ENCODE results near the gene EGLN2.

DNA sequence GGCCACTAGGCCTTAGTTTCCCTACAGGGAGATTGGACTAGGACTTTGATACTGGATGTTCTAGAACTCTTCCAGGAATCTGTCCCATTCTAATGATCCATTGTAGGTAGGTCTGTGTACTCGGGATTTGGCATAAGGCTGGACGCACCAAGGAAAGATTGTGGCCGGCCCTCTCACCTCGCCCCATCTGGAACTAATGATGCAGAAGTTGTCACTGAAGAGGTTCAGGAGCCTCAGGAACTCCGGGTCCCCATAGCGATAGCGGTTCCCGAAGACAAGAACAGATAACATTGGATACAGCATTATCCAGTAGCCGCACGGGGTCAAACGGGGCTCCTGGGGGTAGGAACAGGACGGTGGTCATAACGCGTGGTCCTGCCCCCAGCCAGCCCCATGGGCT is 11.2 kb downstream of the EGLN2 start:
- no peak for TF ChIP-seq EZH2phosphoT487 (IDR thresholded peaks at IDR 0.05; ENCODE audit: borderline replicate concordance, low read depth)
- no peak for TF ChIP-seq CTCF (IDR thresholded peaks at IDR 0.05)
- TF ChIP-seq POLR2AphosphoS5 (IDR thresholded peaks at IDR 0.05; ENCODE audit: low read depth, low read length), result no peak
- TF ChIP-seq, protein P1, sequence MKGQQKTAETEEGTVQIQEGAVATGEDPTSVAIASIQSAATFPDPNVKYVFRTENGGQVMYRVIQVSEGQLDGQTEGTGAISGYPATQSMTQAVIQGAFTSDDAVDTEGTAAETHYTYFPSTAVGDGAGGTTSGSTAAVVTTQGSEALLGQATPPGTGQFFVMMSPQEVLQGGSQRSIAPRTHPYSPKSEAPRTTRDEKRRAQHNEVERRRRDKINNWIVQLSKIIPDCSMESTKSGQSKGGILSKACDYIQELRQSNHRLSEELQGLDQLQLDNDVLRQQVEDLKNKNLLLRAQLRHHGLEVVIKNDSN (IDR thresholded peaks at IDR 0.05; ENCODE audit: borderline replicate concordance, low read depth), result no peak
- TF ChIP-seq RXRA (IDR thresholded peaks at IDR 0.05; ENCODE audit: borderline replicate concordance, low read depth), result no peak
- no peak for TF ChIP-seq CHD2 (IDR thresholded peaks at IDR 0.05; ENCODE audit: low read length, partially characterized antibody)
- no peak for TF ChIP-seq RAD21 (IDR thresholded peaks at IDR 0.05; ENCODE audit: low read length)
- no peak for TF ChIP-seq FOSL2 (IDR thresholded peaks at IDR 0.05; ENCODE audit: borderline replicate concordance, low read depth)
- TF ChIP-seq MEF2A (IDR thresholded peaks at IDR 0.05; ENCODE audit: borderline replicate concordance, low read depth), result no peak
